ENCODE results near the gene LIG1. TPM values are rescaled to one million over a fixed set of nuclear protein-coding genes. Genes with fewer than 3 reads are reported as not detected.

Gene LIG1
- total RNA-seq, 1 experiment from 2014 or later, result 41.3 TPM

DNA sequence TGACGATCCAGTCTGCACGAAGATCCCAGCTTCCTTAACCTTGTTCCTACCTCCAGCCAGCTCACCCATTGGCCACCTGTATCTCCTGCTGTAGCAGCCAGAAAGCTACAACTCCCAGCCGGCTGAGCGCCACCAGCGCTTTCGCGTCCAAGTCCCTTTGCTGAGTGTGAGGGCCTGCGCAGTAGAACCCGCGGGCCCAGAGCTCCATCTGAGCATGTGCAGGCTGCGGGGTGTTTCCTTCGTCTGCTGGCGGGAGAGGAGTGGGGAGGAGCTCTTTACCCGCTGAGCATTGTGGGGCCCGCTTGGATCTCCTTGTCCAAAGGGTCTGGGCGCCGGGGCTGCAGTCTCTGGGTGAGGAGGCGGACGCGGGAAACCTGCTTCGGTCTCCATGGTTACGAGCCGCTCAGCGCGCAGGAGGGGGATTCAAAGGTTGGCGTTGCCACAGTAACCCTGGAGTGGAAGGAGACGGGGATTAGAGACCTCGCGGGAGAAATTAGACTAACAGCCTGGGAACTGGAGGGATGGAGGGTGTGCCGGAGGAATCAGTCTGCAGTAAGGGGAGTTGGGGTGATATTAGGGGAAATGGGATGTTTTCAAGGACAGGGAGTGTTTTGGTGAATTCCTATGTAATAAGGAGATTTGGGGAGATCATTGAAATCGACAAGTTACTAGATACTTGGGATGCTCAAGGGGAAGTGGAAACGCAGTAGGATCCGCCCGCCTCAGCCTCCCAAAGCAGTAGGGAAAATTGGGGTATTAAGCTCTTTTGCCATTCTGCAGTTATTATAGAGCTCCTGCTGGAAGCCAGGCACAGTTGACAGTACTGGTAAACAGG lies 33.9 kb upstream of the LIG1 start:
- POLR2A ChIA-PET, result interaction anchor here (0.6 kb wide), 3 partner anchors 35 to 120 kb away, joined by 3 to 5 read pairs (median 5); no protein-coding TSS in a partner anchor
- Histone ChIP-seq H3K9me3 (ENCODE audit: control insufficient read depth, insufficient read depth, low read depth, low read length) (no peaks in the 10 kb centered on the region), H3K27me3 (ENCODE audit: control insufficient read depth, insufficient read depth, low read length) (no peaks in the 10 kb centered on the region), H3K27ac (ENCODE audit: low read length) (peak overlapping the region; percentile 93), H3K4me1 (ENCODE audit: control insufficient read depth, insufficient read depth, low read length) (peaks cover 8% of the 10 kb centered on the region; the same call in 1 of the 2 replicates), H3K4me3 (ENCODE audit: low read depth in 2 of 2, low read length in 2 of 2) (peak overlapping the region; percentile 68 to 93), H3K36me3 (ENCODE audit: control insufficient read depth, insufficient read depth, low read length) (no peaks in the 10 kb centered on the region; the same call in 1 of the 2 replicates)
- intact Hi-C loops (cut with micrococcal nuclease; ENCODE audit: unreplicated experiment) (no loop called here), in situ Hi-C loops (cut with HindIII; ENCODE audit: low pct_unique_long_range_greater_than_20kb, low sequenced_read_pairs) (no loop called here)
- peak; percentile 100 for ATAC-seq
- CTCF ChIA-PET, result interaction anchor here (0.5 to 1.6 kb wide), 3 partner anchors 10 to 54 kb away, joined by 3 to 4 read pairs (median 3); no protein-coding TSS in a partner anchor
- no TSS peak for BruUV-seq (replicated peaks)
- DNase-seq (ENCODE audit: low read depth, low spot score), result peak; percentile 54
- TF ChIP-seq, protein P1, sequence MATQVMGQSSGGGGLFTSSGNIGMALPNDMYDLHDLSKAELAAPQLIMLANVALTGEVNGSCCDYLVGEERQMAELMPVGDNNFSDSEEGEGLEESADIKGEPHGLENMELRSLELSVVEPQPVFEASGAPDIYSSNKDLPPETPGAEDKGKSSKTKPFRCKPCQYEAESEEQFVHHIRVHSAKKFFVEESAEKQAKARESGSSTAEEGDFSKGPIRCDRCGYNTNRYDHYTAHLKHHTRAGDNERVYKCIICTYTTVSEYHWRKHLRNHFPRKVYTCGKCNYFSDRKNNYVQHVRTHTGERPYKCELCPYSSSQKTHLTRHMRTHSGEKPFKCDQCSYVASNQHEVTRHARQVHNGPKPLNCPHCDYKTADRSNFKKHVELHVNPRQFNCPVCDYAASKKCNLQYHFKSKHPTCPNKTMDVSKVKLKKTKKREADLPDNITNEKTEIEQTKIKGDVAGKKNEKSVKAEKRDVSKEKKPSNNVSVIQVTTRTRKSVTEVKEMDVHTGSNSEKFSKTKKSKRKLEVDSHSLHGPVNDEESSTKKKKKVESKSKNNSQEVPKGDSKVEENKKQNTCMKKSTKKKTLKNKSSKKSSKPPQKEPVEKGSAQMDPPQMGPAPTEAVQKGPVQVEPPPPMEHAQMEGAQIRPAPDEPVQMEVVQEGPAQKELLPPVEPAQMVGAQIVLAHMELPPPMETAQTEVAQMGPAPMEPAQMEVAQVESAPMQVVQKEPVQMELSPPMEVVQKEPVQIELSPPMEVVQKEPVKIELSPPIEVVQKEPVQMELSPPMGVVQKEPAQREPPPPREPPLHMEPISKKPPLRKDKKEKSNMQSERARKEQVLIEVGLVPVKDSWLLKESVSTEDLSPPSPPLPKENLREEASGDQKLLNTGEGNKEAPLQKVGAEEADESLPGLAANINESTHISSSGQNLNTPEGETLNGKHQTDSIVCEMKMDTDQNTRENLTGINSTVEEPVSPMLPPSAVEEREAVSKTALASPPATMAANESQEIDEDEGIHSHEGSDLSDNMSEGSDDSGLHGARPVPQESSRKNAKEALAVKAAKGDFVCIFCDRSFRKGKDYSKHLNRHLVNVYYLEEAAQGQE (IDR thresholded peaks at IDR 0.05; ENCODE audit: insufficient read depth in 1 of 2, low read depth in 2 of 2, low read length in 1 of 2), result no peak
- TF ChIP-seq SIN3A (IDR thresholded peaks at IDR 0.05; ENCODE audit: borderline replicate concordance, insufficient read depth, low read depth, low read length) (0 out of 2 replicates have a peak, but pooled peaks have one; percentile 29), POLR2AphosphoS5 (IDR thresholded peaks at IDR 0.05; ENCODE audit: low read depth, low read length) (peak; percentile 78), TCF7L2 (IDR thresholded peaks at IDR 0.05; ENCODE audit: low read depth, low read length) (no peak)
- TF ChIP-seq, protein P2, sequence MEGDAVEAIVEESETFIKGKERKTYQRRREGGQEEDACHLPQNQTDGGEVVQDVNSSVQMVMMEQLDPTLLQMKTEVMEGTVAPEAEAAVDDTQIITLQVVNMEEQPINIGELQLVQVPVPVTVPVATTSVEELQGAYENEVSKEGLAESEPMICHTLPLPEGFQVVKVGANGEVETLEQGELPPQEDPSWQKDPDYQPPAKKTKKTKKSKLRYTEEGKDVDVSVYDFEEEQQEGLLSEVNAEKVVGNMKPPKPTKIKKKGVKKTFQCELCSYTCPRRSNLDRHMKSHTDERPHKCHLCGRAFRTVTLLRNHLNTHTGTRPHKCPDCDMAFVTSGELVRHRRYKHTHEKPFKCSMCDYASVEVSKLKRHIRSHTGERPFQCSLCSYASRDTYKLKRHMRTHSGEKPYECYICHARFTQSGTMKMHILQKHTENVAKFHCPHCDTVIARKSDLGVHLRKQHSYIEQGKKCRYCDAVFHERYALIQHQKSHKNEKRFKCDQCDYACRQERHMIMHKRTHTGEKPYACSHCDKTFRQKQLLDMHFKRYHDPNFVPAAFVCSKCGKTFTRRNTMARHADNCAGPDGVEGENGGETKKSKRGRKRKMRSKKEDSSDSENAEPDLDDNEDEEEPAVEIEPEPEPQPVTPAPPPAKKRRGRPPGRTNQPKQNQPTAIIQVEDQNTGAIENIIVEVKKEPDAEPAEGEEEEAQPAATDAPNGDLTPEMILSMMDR (IDR thresholded peaks at IDR 0.05), result no peak

DNA sequence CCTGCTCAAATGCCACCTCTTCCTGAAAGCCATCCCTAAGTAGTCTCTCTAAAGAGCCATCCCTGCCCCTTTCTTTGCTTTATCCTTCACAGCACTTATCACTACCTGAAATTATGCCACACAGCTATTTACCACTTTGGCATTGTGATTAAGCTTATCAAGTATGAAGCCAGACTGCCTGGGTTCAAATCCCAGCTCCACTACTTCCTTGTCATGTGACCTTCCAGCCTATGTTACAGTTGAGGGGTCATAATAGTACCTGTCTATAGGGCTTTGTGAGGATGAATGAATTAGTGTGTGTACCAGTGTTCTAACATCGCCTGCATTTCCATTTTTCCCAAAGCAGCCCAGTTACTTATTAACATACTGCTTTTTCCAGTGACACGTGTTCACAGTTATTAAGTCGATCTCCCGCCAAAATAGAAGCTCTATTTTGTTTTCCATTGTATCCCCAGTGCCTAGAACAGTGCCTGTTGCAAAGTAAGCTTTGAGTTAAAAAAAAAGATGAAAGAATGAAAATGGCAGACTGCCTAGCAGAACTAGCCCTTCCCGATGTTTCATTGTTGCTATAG lies 33.2 kb upstream of the LIG1 start:
- POLR2A ChIA-PET, result interaction anchor here (0.6 kb wide), 1 partner anchor 63 kb away, joined by 5 read pairs; no protein-coding TSS in a partner anchor
- TSS peak; percentile 93 for BruUV-seq (replicated peaks)
- Histone ChIP-seq H3K27me3 (ENCODE audit: control insufficient read depth, insufficient read depth, low read length) (no peaks in the 10 kb centered on the region), H3K4me1 (ENCODE audit: control insufficient read depth, insufficient read depth, low read length) (peaks cover 8% of the 10 kb centered on the region; the same call in 1 of the 2 replicates), H3K9me3 (ENCODE audit: control insufficient read depth, insufficient read depth, low read depth, low read length) (no peaks in the 10 kb centered on the region), H3K36me3 (ENCODE audit: control insufficient read depth, insufficient read depth, low read length) (no peaks in the 10 kb centered on the region; the same call in 1 of the 2 replicates), H3K27ac (ENCODE audit: low read length) (peak overlapping the region; percentile 93), H3K4me3 (ENCODE audit: low read depth in 2 of 2, low read length in 2 of 2) (peak overlapping the region; percentile 68 to 93)
- intact Hi-C loops (cut with micrococcal nuclease; ENCODE audit: unreplicated experiment) (no loop called here), in situ Hi-C loops (cut with HindIII; ENCODE audit: low pct_unique_long_range_greater_than_20kb, low sequenced_read_pairs) (no loop called here)
- CTCF ChIA-PET, result interaction anchor here (1.4 to 1.6 kb wide), 2 partner anchors 9 to 54 kb away, joined by 3 to 4 read pairs; no protein-coding TSS in a partner anchor
- ATAC-seq (no peak), DNase-seq (ENCODE audit: low read depth, low spot score) (no peak)
- TF ChIP-seq, protein P2 (IDR thresholded peaks at IDR 0.05), result no peak
- no peak for TF ChIP-seq TCF7L2 (IDR thresholded peaks at IDR 0.05; ENCODE audit: low read depth, low read length)
- TF ChIP-seq POLR2AphosphoS5 (IDR thresholded peaks at IDR 0.05; ENCODE audit: low read depth, low read length), result no peak
- TF ChIP-seq, protein P1 (IDR thresholded peaks at IDR 0.05; ENCODE audit: insufficient read depth in 1 of 2, low read depth in 2 of 2, low read length in 1 of 2), result no peak
- no peak for TF ChIP-seq SIN3A (IDR thresholded peaks at IDR 0.05; ENCODE audit: borderline replicate concordance, insufficient read depth, low read depth, low read length)

All from Panc1 (cell line).